Raji (cell line): Measurements from ENCODE around the gene PABPN1.
A peak's percentile ranks its signal among the peaks of the same experiment; 100 is the strongest.

Experiments used
- POLR2A ChIP-seq: IDR thresholded peaks from 2 replicates; pipeline ENCODE4 v1.6.1; 2011; ENCODE audit warnings: low read depth, low read length, control low read depth; ENCODE audit not compliant: insufficient read depth

PABPN1 gene

GRCh38 chr14:23320584-23321571 lies at the start of gene PABPN1:
Gene PABPN1 (plus strand): TSS chr14:23321457. CDS start chr14:23321470, 13 bp downstream.
- peak; percentile 67; the same call in 1 of the 2 replicates for TF ChIP-seq POLR2A

GRCh38 chr14:23275412-23275811 lies 45.8 kb upstream of the PABPN1 start:
- no peak for TF ChIP-seq POLR2A

- no peak for TF ChIP-seq POLR2A
Measured at GRCh38 chr14:23277189-23277588, 44.1 kb upstream of the PABPN1 start.

- TF ChIP-seq POLR2A: no peak
Measured at GRCh38 chr14:23281247-23281646, 40.0 kb upstream of the PABPN1 start.

- TF ChIP-seq POLR2A: no peak
Measured at GRCh38 chr14:23284654-23285529, 36.4 kb upstream of the PABPN1 start.

GRCh38 chr14:23285530-23286019 lies 35.7 kb upstream of the PABPN1 start:
- TF ChIP-seq POLR2A: no peak

- peak; percentile 69; the same call in 1 of the 2 replicates for TF ChIP-seq POLR2A
Measured at GRCh38 chr14:23286020-23286901, 35.0 kb upstream of the PABPN1 start, which contains the start of gene HOMEZ. Gene HOMEZ (minus strand): TSS chr14:23286132. CDS start chr14:23285952, 180 bp downstream.

- TF ChIP-seq POLR2A: no peak
Measured at GRCh38 chr14:23286902-23287479, 34.3 kb upstream of the PABPN1 start.

GRCh38 chr14:23294734-23295561 lies 26.3 kb upstream of the PABPN1 start:
- peak; percentile 35; the same call in 1 of the 2 replicates for TF ChIP-seq POLR2A

- TF ChIP-seq POLR2A: no peak
Measured at GRCh38 chr14:23296012-23296777, 25.1 kb upstream of the PABPN1 start.

- no peak for TF ChIP-seq POLR2A
Measured at GRCh38 chr14:23297096-23297495, 24.2 kb upstream of the PABPN1 start.

GRCh38 chr14:23297611-23298277 lies 23.5 kb upstream of the PABPN1 start:
- TF ChIP-seq POLR2A: no peak
